Endodermal cell (in vitro differentiated cells): Measurements from ENCODE around the gene DZIP3. TPM values are rescaled to one million over a fixed set of nuclear protein-coding genes. Genes with fewer than 3 reads are reported as not detected.

ENCODE experiments used
- DNase-seq: peaks from one replicate; pipeline ENCODE4 v3.0.0-alpha.2; 2017
- H3K27ac ChIP-seq: 2 replicates; pipeline ENCODE4 v1.5.1; 2013; ENCODE audit warnings: mild to moderate bottlenecking, low read depth, low read length, moderate library complexity
- H3K27me3 ChIP-seq: 2 replicates; pipeline ENCODE4 v1.6.1; 2013; ENCODE audit warnings: mild to moderate bottlenecking, low read length, moderate library complexity; ENCODE audit not compliant: insufficient read depth, control insufficient read depth, poor library complexity, severe bottlenecking
- H3K36me3 ChIP-seq: 2 replicates; pipeline ENCODE4 v1.7.0; 2013; ENCODE audit warnings: mild to moderate bottlenecking, low read length, moderate library complexity; ENCODE audit not compliant: control insufficient read depth, insufficient read depth
- H3K4me1 ChIP-seq: one replicate; pipeline ENCODE4 v1.7.0; 2013; ENCODE audit warnings: low read length; ENCODE audit not compliant: control insufficient read depth, insufficient read depth
- H3K4me3 ChIP-seq: 2 replicates; pipeline ENCODE4 v1.5.1; 2013; ENCODE audit warnings: mild to moderate bottlenecking, low read length, moderate library complexity
- H3K9ac ChIP-seq: 2 replicates; pipeline ENCODE4 v1.6.1; 2013; ENCODE audit warnings: mild to moderate bottlenecking, low read length, moderate library complexity; ENCODE audit not compliant: poor library complexity, severe bottlenecking; ENCODE audit errors: extremely low read depth
- H3K9me3 ChIP-seq: 2 replicates; pipeline ENCODE4 v1.6.1; 2013; ENCODE audit warnings: mild to moderate bottlenecking, low read length, moderate library complexity; ENCODE audit not compliant: control insufficient read depth
- H3K27ac Mint-ChIP-seq: 2 replicates; pipeline ENCODE4 v1.8.0; 2020; ENCODE audit warnings: mixed read lengths
- H3K27me3 Mint-ChIP-seq: 2 replicates; pipeline ENCODE4 v1.8.0; 2021; ENCODE audit warnings: mild to moderate bottlenecking, mixed read lengths; ENCODE audit not compliant: insufficient read depth
- H3K36me3 Mint-ChIP-seq: 2 replicates; pipeline ENCODE4 v1.8.0; 2020; ENCODE audit warnings: low read depth, mixed read lengths
- H3K4me1 Mint-ChIP-seq: 2 replicates; pipeline ENCODE4 v1.8.0; 2020; ENCODE audit warnings: mixed read lengths
- H3K4me3 Mint-ChIP-seq: 2 replicates; pipeline ENCODE4 v1.8.0; 2020; ENCODE audit warnings: mild to moderate bottlenecking, moderate library complexity, mixed read lengths
- H3K9me3 Mint-ChIP-seq: 2 replicates; pipeline ENCODE4 v1.8.0; 2020; ENCODE audit warnings: mild to moderate bottlenecking, mixed read lengths
- WGBS, 2 experiments: methylation state at CpG; one replicate each; pipeline versions ENCODE4 v1.1.5 to v1.1.7; 2013; ENCODE audit warnings: missing lambda C conversion rate in 2 of 2, mixed read lengths in 1 of 2; ENCODE audit not compliant: insufficient coverage in 1 of 2, insufficient read length in 1 of 2; 5-methylcytosine and 5-hydroxymethylcytosine counted together
- total RNA-seq, 2 donors: library from RNA; stranded (reverse); fragmentation: NEBNext Ultra II Directional in 1 of 2; extraction: Animal tissue kit (Norgen Biotek cat#: 25700) in 1 of 2; gene quantifications; 2 replicates in 1 of 2; 3 replicates in 1 of 2; pipeline ENCODE4 v1.2.1, GENCODE V29; 2021
- TF ChIP-seq, protein P1 (sequence below): fragments of 200-600 bp; sonication (generic); conservative IDR thresholded peaks from 2 replicates; pipeline ENCODE4 v1.5.0; 2021; ENCODE audit warnings: antibody characterized with exemption, mild to moderate bottlenecking

DZIP3 gene
- total RNA-seq, 2 donors from 2014 or later, result 24.2 to 40.8 TPM

- no peak overlapping the region for H3K27ac ChIP-seq
- Mint-ChIP-seq H3K4me3 (no peak overlapping the region), H3K4me1 (peaks cover 22% of the 10 kb centered on the region), H3K9me3 (peaks cover 2% of the 10 kb centered on the region), H3K27ac (no peak overlapping the region), H3K36me3 (no peaks in the 10 kb centered on the region), H3K27me3 (no peaks in the 10 kb centered on the region)
- TF ChIP-seq, protein P1, sequence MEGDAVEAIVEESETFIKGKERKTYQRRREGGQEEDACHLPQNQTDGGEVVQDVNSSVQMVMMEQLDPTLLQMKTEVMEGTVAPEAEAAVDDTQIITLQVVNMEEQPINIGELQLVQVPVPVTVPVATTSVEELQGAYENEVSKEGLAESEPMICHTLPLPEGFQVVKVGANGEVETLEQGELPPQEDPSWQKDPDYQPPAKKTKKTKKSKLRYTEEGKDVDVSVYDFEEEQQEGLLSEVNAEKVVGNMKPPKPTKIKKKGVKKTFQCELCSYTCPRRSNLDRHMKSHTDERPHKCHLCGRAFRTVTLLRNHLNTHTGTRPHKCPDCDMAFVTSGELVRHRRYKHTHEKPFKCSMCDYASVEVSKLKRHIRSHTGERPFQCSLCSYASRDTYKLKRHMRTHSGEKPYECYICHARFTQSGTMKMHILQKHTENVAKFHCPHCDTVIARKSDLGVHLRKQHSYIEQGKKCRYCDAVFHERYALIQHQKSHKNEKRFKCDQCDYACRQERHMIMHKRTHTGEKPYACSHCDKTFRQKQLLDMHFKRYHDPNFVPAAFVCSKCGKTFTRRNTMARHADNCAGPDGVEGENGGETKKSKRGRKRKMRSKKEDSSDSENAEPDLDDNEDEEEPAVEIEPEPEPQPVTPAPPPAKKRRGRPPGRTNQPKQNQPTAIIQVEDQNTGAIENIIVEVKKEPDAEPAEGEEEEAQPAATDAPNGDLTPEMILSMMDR, result no peak
- H3K4me3 ChIP-seq, result no peak overlapping the region
- peaks cover 7% of the 10 kb centered on the region for H3K4me1 ChIP-seq
- H3K9me3 ChIP-seq, result no peaks in the 10 kb centered on the region
- H3K36me3 ChIP-seq, result no peaks in the 10 kb centered on the region
- DNase-seq, result no peak
- no peaks in the 10 kb centered on the region for H3K27me3 ChIP-seq
- WGBS, 2 experiments, result 92% methylated on average over 2 of the region's 2 CpGs; no CpG with 5 or more reads in 1 of the 2 experiments
- no peak overlapping the region for H3K9ac ChIP-seq
These were observed 128.9 kb downstream of the DZIP3 start for GRCh38 chr3:108718454-108718853.

- no peak overlapping the region for H3K4me3 Mint-ChIP-seq
These were observed 129.8 kb downstream of the DZIP3 start for GRCh38 chr3:108719178-108719806.

GRCh38 chr3:108722724-108723123 lies 133.2 kb downstream of the DZIP3 start:
- no peak overlapping the region for H3K4me3 Mint-ChIP-seq
- no peaks in the 10 kb centered on the region for H3K27me3 ChIP-seq
- no peak overlapping the region for H3K4me3 ChIP-seq
- H3K36me3 Mint-ChIP-seq, result no peaks in the 10 kb centered on the region
- no peak overlapping the region for H3K27ac ChIP-seq
- no peak overlapping the region for H3K27ac Mint-ChIP-seq
- TF ChIP-seq, protein P1, result no peak
- peaks cover 27% of the 10 kb centered on the region for H3K4me1 Mint-ChIP-seq
- DNase-seq, result no peak
- H3K36me3 ChIP-seq, result no peaks in the 10 kb centered on the region
- H3K27me3 Mint-ChIP-seq, result peaks cover 2% of the 10 kb centered on the region
- no peaks in the 10 kb centered on the region for H3K9me3 ChIP-seq
- 89 to 100% methylated on average over 1 of the region's 1 CpG for WGBS, 2 experiments
- H3K4me1 ChIP-seq, result peaks cover 6% of the 10 kb centered on the region
- H3K9me3 Mint-ChIP-seq, result peaks cover 2% of the 10 kb centered on the region
- H3K9ac ChIP-seq, result no peak overlapping the region

More at GRCh38 chr3:108719178-108719806, 129.8 kb downstream of the DZIP3 start:
- DNase-seq, result no peak
- H3K9ac ChIP-seq, result no peak overlapping the region
- WGBS, 2 experiments, result 96 to 100% methylated on average over 1 to 2 of the region's 2 CpGs
- no peaks in the 10 kb centered on the region for H3K9me3 ChIP-seq
- Mint-ChIP-seq H3K27me3 (no peaks in the 10 kb centered on the region), H3K9me3 (peaks cover 2% of the 10 kb centered on the region), H3K27ac (no peak overlapping the region), H3K4me1 (peaks cover 27% of the 10 kb centered on the region), H3K36me3 (no peaks in the 10 kb centered on the region)
- H3K27me3 ChIP-seq, result no peaks in the 10 kb centered on the region
- H3K27ac ChIP-seq, result no peak overlapping the region
- peaks cover 7% of the 10 kb centered on the region for H3K4me1 ChIP-seq
- no peak overlapping the region for H3K4me3 ChIP-seq
- no peaks in the 10 kb centered on the region for H3K36me3 ChIP-seq
- TF ChIP-seq, protein P1, result no peak
